NCI-H146 treated with DMSO at 0.1 percent for 48 hours (cell line): ENCODE results near the gene LIMA1.
"Not testable (repeated sequence)": the region's sequence is repeated elsewhere in the genome, so short reads cannot be mapped to it uniquely, and the experiment has no call there.

ENCODE experiments used
- DNase-seq: peaks from one replicate; lab custom pipeline; 2025; ENCODE audit not compliant: unreplicated experiment; lab: John Stamatoyannopoulos, UW

The LIMA1 gene

GRCh38 chr12:50188875-50189575 lies 94.3 kb downstream of the LIMA1 start:
- no peak for DNase-seq

- no peak for DNase-seq
These were observed 95.0 kb downstream of the LIMA1 start for GRCh38 chr12:50188241-50188781.

- no peak for DNase-seq
These were observed 96.0 kb downstream of the LIMA1 start for GRCh38 chr12:50187084-50187900.

- no peak for DNase-seq
These were observed 96.6 kb downstream of the LIMA1 start for GRCh38 chr12:50186681-50187080.

GRCh38 chr12:50185970-50186663 lies 97.2 kb downstream of the LIMA1 start:
- DNase-seq, result no peak

GRCh38 chr12:50185301-50185895 lies 97.9 kb downstream of the LIMA1 start:
- no peak for DNase-seq

GRCh38 chr12:50184261-50184660 lies 99.1 kb downstream of the LIMA1 start:
- DNase-seq, result no peak

- DNase-seq, result no peak
These were observed 100.9 kb downstream of the LIMA1 start for GRCh38 chr12:50182461-50182860.

- no peak for DNase-seq
These were observed 101.6 kb downstream of the LIMA1 start for GRCh38 chr12:50181691-50182090.

- DNase-seq, result no peak
These were observed 107.6 kb downstream of the LIMA1 start for GRCh38 chr12:50175716-50176026.

GRCh38 chr12:50174971-50175715 lies 108.2 kb downstream of the LIMA1 start:
- peak; percentile 46 for DNase-seq

GRCh38 chr12:50167049-50167828 lies 116.1 kb downstream of the LIMA1 start, which contains the start of gene CERS5:
Gene CERS5 (minus strand): TSS chr12:50167369. CDS start chr12:50167297, 72 bp downstream.
- peak; percentile 99 for DNase-seq

GRCh38 chr12:50166799-50167048 lies 116.6 kb downstream of the LIMA1 start:
- peak; percentile 73 for DNase-seq

- DNase-seq, result no peak
These were observed 118.4 kb downstream of the LIMA1 start for GRCh38 chr12:50164963-50165362.

GRCh38 chr12:50162230-50162629 lies 121.1 kb downstream of the LIMA1 start:
- no peak for DNase-seq

- DNase-seq, result no peak
These were observed 122.7 kb downstream of the LIMA1 start for GRCh38 chr12:50160643-50161042.

- no peak for DNase-seq
These were observed 126.1 kb downstream of the LIMA1 start for GRCh38 chr12:50157259-50157658.

GRCh38 chr12:50156641-50157040 lies 126.7 kb downstream of the LIMA1 start:
- no peak for DNase-seq

- not testable (repeated sequence) for DNase-seq
These were observed 128.4 kb downstream of the LIMA1 start for GRCh38 chr12:50154947-50155346.
